RCC 7860 (cell line): ENCODE results near the gene LGALSL.

Source experiments
- DNase-seq: peaks from one replicate; pipeline ENCODE4 v3.0.0-alpha.2; 2015; ENCODE audit warnings: low spot score
- FAIRE-seq: peaks from 2 replicates; lab custom pipeline; 2012; peaks lifted over from hg19 to GRCh38; lab: Jason Lieb, UNC

The LGALSL gene

GRCh38 chr2:64492272-64492671, 38.3 kb downstream of the LGALSL start:
- no peak for DNase-seq
- no peak for FAIRE-seq

GRCh38 chr2:64492821-64493220, 38.9 kb downstream of the LGALSL start:
- DNase-seq: no peak
- no peak for FAIRE-seq

GRCh38 chr2:64493788-64494187, 39.8 kb downstream of the LGALSL start:
- DNase-seq: no peak
- FAIRE-seq: no peak

GRCh38 chr2:64498438-64498837, 44.5 kb downstream of the LGALSL start:
- FAIRE-seq (no peak), DNase-seq (no peak)

- no peak for DNase-seq
- FAIRE-seq: no peak
Measured at GRCh38 chr2:64500549-64500948, 46.6 kb downstream of the LGALSL start.

GRCh38 chr2:64501946-64502345, 48.0 kb downstream of the LGALSL start:
- FAIRE-seq (no peak), DNase-seq (no peak)

GRCh38 chr2:64502860-64503259, 48.9 kb downstream of the LGALSL start:
- no peak for DNase-seq
- FAIRE-seq: no peak

GRCh38 chr2:64504774-64505720, 51.1 kb downstream of the LGALSL start:
- DNase-seq (no peak), FAIRE-seq (no peak)

- no peak for DNase-seq
- no peak for FAIRE-seq
Measured at GRCh38 chr2:64506686-64507085, 52.7 kb downstream of the LGALSL start.
